Adipose tissue (tissue), 3 donors: ENCODE data around the gene KLC3. TPM values are rescaled to one million over a fixed set of nuclear protein-coding genes. Genes with fewer than 3 reads are reported as not detected.

ENCODE experiments used
- H3K27ac ChIP-seq: one replicate; pipeline ENCODE4 v1.5.1; 2013; ENCODE audit warnings: low read depth, low read length
- WGBS, 3 donors: extraction: QIAGEN DNeasy Blood & Tissue Kit; methylation state at CpG; one replicate each; pipeline ENCODE4 v1.1.7; 2013; 5-methylcytosine and 5-hydroxymethylcytosine counted together
- polyA plus RNA-seq, 3 donors: library from polyadenylated mRNA; stranded (reverse); fragments of 200-250 nt; gene quantifications; one replicate each; pipeline ENCODE4 v1.2.3, GENCODE V29; 2013
- donor health status: healthy with polysubstance abuse.
- donor health status: Bipolar disorder and iron deficiency.
- donor health status: healthy.

Gene KLC3
- polyA plus RNA-seq, 3 donors: 0.18 to 3.2 TPM; not detected in 1

DNA sequence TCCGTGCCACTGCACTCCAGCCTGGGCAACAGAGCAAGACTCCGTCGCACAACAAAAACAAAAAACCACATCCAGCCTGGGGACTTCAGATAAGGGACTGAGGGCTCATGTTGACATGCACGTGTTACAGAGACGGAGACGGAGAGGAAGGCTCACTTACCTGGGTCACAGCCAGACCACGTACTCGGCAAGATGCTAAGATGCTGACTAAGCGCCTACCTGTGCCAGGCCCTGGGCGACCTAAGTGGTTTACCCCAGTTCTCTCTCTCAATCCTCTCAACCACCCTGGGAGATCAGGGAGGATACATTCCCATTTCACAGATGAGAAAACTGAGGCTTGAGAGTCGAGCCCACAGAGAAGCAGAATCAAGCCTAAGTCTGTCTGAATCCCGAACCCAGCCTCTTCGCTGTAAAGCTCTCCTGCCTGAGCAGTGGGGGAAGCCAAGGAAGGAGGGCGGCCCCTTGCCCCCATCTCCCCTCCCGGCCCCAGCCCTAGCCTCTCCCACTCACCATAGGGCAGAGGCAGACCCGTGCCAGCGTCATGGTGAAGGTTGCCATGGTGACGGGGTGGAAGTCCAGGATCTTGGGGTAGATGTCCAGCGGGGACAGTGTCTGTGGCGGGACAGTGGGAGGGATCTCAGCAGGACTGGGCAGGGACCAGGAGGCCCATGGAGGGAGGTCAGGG, 16.4 kb downstream of the KLC3 start:
- WGBS, 3 donors: 90 to 91% (median 91%) methylated on average over 20 of the region's 20 CpGs

DNA sequence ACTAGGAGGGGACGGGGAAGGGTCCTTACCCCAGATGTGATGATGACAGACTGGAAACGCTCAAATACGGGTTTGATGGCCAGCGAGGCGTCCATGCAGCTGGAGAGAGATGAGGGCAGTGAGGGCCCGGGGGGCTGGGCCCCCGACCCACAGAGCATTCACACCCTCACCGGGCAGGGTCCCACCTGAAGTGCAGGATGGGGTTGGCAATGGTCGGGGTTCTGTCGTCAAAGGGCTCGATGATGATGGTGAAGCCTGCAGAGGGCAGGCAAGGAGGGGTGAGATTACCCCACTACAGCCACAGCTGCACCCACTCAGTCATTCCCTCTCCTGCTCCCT, 16.9 kb downstream of the KLC3 start:
- 89 to 97% (median 92%) methylated on average over 11 of the region's 11 CpGs for WGBS, 3 donors

More for the DNA sequence above, 16.4 kb downstream of the KLC3 start:
- no peak overlapping the region for H3K27ac ChIP-seq

DNA sequence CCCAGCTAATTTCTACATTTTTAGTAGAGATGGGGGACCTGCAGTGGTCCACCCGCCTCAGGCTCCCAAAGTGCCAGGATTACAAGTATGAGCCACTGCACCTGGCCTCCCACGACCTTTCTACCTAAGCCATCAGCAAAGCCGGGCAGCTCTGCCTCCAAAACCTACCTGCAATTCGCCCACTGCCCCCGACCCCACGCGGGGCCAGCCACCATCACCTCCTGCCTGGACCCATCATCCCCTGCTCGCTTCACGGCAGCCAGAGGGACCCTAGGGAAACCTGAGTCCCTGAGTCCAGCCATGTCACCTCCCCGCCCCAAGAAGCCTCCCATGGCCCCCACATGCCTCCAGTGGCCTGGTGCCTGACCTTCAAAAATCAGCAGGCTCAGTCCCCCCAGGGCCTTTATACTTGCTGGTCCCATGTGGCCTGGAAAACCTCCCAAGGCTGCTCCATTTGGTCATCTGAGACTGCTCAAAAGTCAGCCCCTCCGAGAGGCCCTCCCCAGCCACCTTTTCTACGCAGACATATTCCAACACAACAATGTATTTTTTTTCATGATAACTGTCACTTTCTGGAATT, 17.8 kb downstream of the KLC3 start:
- H3K27ac ChIP-seq: no peak overlapping the region
- WGBS, 3 donors: 94 to 95% (median 94%) methylated on average over 12 of the region's 12 CpGs

More for the DNA sequence above, 16.9 kb downstream of the KLC3 start:
- H3K27ac ChIP-seq: no peak overlapping the region

DNA sequence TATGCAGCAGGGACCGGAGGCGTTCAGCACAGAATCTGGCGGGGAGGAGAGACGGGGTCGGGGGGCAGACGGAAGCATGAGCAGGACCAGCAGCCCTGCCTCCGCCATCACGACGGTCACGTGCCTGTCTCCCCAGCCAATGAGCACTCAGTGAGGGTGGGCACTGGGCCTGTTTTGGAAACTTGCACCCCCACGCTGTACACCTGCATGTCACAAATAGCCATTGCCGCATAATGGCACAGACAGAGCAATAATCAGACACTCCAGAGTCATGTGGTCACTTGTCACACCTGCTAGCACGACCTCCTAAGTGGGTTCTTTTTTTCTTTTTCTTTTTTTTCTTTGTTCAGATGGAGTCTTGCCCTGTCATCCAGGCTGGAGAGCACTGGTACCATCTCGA, 21.1 kb downstream of the KLC3 start:
- H3K27ac ChIP-seq: no peak overlapping the region
- WGBS, 3 donors: 93 to 96% (median 94%) methylated on average over 14 of the region's 14 CpGs

DNA sequence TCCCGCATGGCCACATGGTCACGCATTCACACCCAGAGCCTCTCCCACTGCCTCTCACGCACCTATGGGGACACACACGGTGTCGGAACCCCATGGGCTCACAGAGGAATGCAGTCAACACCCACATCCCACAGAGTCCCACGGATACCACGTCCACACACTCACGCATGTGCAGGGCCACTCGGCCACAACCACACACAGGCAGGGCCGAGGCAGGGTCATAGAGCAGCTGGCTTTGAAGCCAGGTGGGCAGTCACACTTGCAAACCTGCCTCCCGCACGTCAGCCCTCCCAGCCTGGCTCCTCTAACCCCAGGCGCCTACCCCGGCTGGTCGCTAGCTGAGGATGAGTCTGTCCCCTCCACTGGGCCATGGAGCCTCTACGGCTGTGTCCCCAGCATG, 21.7 kb downstream of the KLC3 start:
- H3K27ac ChIP-seq: no peak overlapping the region
- WGBS, 3 donors: 88 to 93% (median 93%) methylated on average over 16 of the region's 16 CpGs

DNA sequence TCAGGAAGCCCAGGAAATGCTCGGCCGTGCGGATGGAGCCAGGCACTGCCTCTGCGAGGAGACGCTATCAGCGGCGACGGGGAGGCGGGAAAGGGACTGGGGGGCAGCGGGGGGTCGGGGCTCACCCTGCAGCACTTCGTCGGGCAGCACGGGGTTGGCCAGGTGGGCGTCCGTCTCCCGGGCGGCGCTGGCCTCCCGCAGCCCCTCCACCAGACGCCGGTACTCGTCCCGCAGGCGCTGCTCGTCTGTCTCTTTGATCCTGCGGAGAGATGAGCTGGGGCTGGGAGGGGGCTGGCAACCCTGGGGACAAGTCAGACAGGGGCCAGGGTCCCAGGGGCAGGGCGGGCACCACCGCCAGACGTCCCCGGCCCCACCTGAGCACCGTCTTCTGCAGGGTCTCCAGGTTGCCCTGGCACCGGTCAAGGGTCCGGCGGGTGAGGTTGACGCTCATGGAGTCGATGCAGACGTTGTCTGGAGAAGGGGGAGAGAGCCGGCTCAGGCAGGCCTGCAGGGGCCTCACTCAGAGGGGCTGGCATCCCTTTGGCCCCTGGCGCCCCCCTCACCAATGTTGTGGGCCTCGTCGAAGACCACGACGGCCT, 23.4 kb downstream of the KLC3 start:
- 91 to 94% (median 92%) methylated on average over 34 to 44 of the region's 44 CpGs for WGBS, 3 donors
- H3K27ac ChIP-seq: no peak overlapping the region

DNA sequence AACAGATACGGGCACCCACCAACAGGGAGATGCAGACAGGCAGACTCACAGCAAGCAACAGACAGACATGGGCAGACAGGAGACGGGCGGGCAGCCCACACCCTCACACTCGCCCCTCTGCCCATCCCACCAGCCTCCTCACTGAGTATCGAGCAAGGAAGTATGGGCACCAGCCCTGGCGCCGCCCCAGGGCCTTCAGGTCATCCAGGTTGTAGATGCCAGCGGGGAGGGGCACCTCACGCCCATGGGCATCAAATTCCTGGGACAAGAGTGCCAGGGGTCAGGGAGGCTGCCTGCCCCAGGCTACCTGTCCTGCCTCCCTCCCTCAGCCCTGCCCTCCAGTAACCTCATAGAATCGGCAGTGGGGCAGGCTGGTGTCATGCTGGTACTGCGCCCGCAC, 24.1 kb downstream of the KLC3 start:
- no peak overlapping the region for H3K27ac ChIP-seq
- 88 to 93% (median 91%) methylated on average over 10 to 12 of the region's 12 CpGs for WGBS, 3 donors

DNA sequence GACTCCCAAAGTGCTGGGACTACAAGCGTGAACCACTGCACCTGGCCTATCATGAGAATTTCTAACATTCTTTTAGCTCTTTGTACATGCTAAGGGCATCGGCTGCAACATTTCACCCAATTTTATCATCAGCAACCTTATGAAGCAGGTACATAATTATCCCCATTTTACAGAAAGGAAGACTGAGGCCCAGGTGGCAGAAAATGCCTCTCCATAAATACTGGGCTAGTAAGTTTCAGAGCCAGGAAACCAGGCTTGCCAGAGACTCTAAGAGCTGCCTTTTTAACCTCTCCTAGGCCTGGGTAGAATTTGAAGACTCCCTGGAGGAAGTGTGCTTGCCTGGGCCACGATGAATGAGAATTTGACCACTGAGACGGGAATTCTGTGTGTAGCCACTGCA, 27.6 kb downstream of the KLC3 start:
- H3K27ac ChIP-seq: no peak overlapping the region
- WGBS, 3 donors: 87 to 95% (median 94%) methylated on average over 4 of the region's 4 CpGs

DNA sequence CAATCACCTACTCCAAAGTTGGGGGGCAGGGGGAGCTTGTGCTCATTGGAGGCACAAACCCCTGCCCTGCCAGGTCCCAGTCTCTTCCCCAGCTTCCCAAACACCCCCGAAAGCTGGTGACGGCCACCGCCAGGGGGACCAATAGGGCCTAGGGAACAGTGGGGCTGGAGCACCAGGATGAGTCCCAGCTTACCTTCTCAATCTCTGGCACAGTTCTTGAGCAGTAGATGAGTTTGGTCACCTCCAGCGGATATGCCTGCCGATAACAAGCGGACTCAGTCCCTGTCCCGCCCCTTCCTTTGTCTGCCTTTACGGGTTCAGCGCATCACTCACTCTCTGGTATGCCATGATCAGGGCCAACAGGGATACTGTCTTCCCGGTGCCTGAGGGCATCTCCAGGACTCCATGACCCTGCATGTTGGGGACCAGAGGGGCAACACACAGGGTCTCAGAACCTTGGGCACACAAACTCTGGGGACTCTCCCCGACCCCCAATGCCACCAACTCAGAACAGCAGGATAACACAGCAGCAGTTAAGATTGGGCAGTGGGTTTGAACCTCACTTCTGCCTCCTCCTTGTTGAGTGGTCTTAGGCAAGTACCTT, 28.3 kb downstream of the KLC3 start:
- no peak overlapping the region for H3K27ac ChIP-seq
- 93 to 96% (median 94%) methylated on average over 11 of the region's 11 CpGs for WGBS, 3 donors

DNA sequence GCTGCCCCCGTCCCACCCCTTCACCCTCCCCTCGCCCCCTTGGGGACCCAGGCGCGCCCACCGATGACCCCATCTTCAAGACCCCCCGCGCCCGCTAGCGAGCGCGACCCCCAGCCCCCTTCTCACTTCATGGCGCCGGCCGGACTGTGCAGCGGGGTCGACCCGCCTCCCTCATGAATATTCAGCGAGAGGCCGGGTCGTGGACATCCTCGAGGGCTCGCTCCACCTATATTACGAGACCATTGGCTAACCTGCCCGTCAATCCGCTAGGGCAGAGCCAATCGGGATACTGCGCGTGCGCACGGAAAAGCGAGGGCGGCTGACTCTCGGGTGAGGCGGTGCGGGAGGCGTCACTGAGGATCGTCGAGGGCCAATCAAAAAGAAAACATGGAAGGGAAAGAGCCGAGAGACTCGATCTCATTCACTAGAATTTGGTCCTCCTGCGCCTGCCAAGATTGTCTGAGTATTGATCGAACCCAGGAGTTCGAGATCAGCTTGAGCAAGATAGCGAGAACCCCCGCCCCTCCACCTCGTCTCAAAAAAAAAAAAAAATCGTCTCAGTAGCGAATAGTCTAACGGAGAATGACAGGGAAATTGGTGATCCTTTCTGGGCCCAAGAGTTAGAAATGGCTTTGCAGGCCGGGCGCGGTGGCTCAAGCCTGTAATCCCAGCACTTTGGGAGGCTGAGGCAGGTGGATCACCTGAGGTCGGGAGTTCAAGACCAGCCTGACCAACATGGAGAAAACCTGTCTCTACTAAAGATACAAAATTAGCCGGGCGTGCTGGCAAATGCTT, 30.1 kb downstream of the KLC3 start, which contains the start of gene ERCC2:
Gene ERCC2 (minus strand): TSS at position 164 of the 795 bp plus-strand sequence. CDS start 33 bp downstream, at position 131.
- no peak within 1 kb of the TSS for H3K27ac ChIP-seq
- WGBS, 3 donors: 3 to 4% (median 4%) methylated on average over 55 of the region's 55 CpGs

DNA sequence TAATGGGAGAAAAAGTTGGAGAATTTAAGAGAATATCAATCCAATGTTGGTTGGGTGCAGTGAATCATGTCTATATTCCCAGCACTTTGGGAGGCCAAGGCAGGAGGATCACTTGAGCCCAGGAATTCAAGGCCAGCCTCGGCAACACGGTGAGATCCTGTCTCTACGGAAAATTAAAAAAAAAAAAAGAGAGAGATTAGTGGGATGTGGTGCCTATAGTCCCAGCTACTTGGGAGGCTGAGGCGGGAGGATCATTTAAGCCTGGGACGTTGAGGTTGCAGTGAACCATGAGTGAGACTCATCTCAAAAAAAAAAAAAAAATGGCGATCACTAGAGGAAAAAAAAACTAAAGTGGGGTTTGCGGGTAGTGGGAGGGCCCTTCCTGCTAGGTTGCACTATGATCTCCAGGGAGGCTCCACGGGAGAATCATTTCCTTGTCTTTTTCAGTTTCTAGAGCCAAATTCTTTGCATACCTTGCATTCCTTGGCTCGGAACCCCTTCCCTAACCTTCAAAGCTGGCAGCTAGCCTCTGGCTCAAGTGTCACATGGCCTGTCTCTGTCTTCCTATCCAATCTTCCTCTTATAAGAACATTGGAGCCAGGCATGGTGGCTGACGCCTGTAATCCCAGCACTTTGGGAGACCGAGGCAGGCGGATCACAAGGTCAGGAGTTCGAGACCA, 35.6 kb downstream of the KLC3 start:
- H3K27ac ChIP-seq: no peak overlapping the region
- 37 to 46% (median 42%) methylated on average over 12 to 13 of the region's 13 CpGs for WGBS, 3 donors

DNA sequence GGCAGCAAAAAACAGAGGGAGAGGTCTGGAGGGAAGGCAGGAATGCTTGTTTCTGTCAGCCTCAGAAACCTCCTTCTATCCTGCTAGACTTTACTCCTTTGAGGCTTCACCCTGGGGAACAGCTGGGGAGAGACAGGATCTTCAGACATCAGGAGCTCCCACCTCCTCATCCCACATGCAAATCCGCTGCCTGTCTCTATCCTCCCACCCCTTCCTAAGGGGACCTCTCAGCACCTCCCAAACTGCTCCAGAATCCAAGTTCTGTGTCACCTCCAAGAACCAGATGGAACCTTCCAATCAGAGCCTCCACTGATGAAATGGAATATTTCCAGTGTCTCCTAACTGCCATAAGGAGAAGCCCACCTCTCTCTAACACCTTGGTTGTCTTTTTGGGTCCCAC, 39.6 kb downstream of the KLC3 start:
- 76 to 100% (median 83%) methylated on average over 1 of the region's 1 CpG for WGBS, 3 donors

DNA sequence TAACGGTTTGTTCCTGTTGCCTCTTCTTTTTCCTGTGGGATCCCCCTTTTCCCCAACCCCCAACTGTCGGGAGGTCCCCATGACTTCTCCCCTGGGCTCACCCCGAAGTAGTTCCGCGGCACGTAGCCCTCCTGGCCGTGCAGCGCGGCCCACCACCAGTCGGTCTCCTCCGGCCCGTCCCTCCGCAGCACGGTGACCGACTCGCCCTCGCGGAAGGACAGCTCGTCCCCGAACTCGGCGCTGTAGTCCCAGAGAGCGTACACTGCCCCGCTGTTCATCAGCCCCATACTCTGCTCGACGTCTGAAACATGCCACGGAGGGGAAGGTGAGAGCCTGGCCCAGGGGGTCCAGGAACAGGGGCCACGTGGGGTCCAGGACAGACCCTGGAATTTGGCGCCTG, 41.9 kb downstream of the KLC3 start:
- 88 to 92% (median 90%) methylated on average over 29 of the region's 29 CpGs for WGBS, 3 donors
- no peak overlapping the region for H3K27ac ChIP-seq

More for the DNA sequence above, 39.6 kb downstream of the KLC3 start:
- no peak overlapping the region for H3K27ac ChIP-seq

DNA sequence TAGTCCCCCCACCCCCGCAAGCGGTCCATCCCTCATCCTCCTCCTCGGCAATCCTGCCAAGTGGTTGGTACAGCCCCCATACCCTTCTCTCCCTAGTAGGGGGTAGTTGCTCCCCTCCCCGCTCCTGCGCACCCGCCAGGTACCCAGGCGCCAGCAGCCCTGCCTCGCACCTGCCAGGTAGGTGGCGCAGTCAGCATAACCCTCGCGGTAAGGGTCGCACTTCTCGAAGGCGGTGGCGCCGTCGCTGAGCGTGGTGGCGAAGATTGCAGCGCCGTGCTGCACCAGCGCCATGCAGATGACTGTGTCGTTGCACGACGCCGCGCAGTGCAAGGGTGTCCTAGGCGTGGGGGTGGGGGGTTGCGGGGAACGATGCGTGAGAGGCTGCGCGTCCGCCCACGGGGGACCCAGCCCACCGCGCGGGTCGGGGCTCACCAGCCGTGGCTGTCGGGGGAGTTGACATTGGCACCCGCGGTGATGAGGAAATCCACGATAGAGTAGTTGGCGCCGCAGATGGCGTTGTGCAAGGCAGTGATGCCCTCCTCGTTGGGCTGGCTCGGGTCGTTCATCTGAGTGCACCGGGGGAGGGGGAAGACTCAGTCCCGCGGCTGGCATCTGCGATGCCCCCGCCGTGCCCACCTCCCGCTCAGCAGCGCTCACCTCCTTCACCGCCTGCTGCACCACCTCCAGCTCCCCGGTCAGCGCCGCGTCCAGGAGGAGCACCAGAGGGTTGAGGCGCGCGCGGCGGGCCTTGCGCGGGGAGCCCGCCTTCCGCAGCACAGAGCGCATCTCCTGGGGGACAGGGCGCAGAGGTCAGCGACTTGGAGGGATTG, 45.1 kb downstream of the KLC3 start:
- H3K27ac ChIP-seq: no peak overlapping the region
- WGBS, 3 donors: 7 to 29% (median 10%) methylated on average over 67 to 75 of the region's 75 CpGs

DNA sequence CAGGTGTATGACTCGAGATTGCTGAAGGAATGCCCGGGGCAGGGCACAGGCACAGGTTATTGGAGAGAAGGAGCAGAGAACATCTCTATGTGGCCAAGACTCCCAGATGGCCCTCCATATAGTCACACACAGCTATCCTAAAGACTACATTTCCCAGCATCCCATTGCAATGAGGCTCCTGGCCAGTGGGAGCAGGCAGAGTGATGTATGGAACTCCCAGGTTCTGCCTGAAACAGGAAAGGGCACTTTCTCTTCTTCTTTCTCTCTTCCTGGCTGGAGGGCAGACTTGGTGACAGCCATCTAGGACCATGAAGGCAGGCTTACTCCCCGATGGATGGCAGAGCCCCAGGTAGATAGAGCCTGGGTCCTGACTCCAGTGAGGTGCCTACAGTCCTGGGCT, 50.8 kb downstream of the KLC3 start:
- 77 to 83% (median 83%) methylated on average over 3 of the region's 3 CpGs for WGBS, 3 donors

DNA sequence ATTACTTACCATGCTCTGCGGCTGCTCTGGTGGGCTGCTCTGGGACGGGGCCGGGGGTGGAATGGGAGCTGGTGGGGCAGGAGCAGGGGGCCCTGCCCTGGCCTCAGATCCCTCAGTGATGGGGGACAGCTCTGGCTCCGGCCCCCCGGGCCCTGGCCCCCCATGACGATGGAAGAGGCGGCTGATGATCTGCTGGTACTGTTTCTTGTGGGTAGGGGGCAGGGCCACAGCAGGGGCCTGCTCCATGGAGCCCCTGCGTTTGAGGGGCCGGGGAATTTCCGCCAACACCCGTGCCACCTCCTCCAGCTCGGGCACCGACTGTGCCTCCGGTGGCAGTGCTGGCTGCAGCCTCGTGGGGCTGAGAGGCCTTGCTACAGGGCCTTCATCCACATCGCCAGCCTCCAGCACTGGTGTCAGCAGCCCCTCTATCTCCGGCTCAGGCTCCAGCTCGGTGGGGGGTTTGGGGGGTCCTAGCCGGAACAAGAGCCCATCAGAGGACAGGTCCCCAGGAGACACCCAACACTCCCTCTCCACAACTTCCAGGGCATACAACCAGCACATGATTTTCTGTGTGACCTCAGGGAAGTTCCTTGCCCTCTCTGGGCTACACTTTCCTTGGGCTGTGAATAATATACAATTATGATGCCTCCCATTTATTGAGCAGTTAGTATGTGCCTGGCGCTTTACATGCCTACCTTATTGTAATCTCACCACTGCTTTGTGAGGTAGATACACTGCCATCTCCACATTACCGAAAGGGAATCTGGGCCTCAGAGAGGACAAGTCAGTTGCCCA, 51.5 kb downstream of the KLC3 start:
- H3K27ac ChIP-seq: no peak overlapping the region
- WGBS, 3 donors: 94 to 95% (median 95%) methylated on average over 20 to 21 of the region's 21 CpGs

More for the DNA sequence above, 50.8 kb downstream of the KLC3 start:
- H3K27ac ChIP-seq: no peak overlapping the region
